ENCODE measurements around the gene ANKDD1B.
"Not testable (repeated sequence)": the region's sequence is repeated elsewhere in the genome, so short reads cannot be mapped to it uniquely, and the experiment has no call there.

The ANKDD1B gene

DNA sequence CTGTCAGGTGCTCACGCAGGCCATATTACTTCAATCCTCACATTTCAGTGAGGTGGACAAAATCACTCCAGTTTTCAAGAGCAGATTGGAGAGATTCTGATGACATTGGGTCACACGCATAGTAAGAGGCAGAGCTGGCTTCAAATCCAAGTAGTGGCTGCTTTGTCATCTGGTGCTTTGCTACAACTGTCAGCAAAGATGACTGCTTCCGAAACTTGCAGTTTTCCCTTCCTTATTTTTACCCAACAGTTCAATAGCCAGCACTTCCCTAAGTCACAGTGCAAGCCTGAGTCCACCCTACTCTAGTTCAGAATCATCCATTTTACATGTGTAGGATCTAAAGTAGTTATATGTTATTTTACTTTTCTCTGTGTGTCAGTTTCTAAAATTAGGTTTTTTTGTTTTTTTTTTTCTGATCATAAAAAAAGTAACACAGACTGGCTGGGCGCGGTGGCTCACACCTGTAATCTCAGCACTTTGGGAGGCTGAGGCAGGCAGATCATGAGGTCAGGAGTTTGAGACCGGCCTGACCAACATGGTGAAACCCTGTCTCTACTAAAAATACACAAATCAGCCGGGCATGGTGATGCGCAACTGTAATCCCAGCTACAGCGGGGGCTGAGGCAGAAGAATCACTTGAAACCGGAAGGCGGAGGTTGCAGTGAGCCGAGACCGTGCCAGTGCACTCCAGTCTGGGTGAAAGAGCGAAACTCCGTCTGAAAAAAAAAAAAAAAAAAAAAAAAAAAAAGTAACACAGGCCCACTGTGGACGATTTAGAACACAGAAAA, 49.6 kb downstream of the ANKDD1B start:
- DNase-seq (ENCODE audit: low read depth), result no peak

DNA sequence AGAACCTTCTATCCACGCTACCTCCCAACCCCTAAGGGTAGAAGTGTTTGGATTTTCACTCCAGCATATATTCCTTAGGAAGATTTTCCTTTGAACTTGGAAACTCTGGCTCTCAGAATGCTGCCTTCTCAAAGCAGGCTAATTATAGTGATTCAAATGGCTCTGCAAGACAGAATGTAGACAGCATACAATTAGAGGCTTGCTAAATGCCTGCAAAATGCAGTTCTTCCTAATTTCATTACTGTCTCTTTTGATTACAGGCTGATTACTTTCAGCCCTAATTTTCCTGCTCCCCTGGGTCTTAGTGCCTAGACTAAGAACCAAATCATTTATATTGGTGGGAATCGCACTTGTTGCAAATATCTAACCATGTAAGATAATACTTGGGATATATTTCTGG, 50.8 kb downstream of the ANKDD1B start:
- no peak for DNase-seq (ENCODE audit: low read depth)

GRCh38 chr5:75663579-75664284, 52.5 kb downstream of the ANKDD1B start:
- no peak for DNase-seq (ENCODE audit: low read depth)

- DNase-seq (ENCODE audit: low read depth), result no peak
Observed at GRCh38 chr5:75664979-75665378, 53.7 kb downstream of the ANKDD1B start.

GRCh38 chr5:75666801-75667200, 55.5 kb downstream of the ANKDD1B start:
- no peak for DNase-seq (ENCODE audit: low read depth)

GRCh38 chr5:75667586-75667985, 56.3 kb downstream of the ANKDD1B start:
- DNase-seq (ENCODE audit: low read depth), result no peak

DNA sequence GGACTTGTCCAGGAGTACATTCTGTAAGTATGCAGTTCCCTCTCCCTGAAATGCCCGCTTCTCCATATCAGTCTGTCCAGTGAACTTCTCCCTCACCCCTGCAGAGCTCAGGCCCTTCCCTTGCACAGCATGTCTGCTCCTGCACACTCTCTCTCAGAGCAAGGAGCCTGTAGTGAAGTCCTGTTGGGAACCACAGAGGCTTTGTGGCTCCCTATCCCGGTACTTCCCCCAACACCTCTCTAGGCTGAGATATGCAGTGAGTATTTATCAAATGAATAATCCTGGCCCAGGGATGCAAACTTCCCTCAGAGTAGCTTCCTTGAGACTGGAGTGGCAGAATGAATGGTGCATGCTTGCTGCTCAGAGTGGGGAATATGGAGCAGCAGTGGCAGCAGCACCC, 57.2 kb downstream of the ANKDD1B start:
- DNase-seq (ENCODE audit: low read depth), result no peak

- DNase-seq (ENCODE audit: low read depth), result no peak
Observed at GRCh38 chr5:75668977-75669689, 57.9 kb downstream of the ANKDD1B start.

GRCh38 chr5:75670577-75670976, 59.3 kb downstream of the ANKDD1B start:
- DNase-seq (ENCODE audit: low read depth), result no peak

DNA sequence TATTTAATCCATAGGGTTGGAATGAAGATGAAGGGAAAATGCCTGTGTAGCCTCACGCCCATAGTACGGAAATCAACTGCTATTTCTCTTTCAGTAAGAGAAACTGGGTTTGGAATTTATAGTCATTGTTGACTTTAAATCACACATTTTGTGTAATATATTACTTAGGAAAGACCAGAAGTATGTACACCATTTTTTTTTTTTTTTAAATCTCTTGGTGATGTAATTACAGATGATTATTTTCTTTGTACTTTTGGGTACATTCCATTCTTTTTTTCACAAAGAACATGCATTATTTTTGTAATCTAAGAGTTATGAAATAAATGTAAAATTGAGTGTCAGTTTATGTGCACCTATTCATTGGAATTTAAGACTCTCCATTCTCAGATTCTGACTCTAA, 60.3 kb downstream of the ANKDD1B start:
- DNase-seq (ENCODE audit: low read depth), result no peak

GRCh38 chr5:75672616-75673015, 61.4 kb downstream of the ANKDD1B start:
- DNase-seq (ENCODE audit: low read depth), result no peak

DNA sequence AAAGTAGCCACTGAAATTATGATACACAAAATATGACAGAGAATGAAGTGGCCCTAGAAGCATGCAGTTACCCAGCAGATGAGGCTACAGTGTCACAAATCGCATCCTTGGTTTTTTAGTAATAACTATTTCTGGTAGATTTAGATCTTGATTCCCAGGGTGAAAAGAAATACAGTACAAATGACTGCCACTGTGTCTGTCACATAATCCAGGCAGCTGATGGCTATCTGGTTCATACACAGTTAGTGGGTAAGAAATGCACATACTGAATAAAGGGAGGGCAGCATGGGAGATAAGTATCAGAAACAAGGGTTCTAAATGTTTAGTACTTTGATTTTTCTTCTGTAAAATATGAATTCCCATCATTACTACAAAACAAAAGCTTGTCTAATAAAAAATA, 64.5 kb downstream of the ANKDD1B start:
- no peak for DNase-seq (ENCODE audit: low read depth)

DNA sequence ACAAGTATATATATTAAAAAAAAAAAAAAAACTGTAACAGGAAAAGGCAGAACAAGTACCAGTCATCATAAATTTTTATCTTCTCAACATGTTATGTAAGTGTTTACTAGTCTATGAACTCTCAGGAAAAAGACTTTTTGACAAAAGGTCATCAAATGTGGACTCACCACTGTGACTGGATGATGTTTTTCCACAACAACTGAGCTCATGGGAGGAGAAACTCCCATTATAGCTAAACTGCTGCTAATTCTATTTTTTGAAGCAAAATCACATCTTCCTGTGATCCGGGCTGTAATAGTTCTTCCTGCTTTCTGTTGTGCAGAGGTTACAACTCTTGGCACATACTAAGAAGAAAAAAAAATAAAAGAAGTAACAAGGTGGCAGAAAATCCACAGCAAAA, 66.4 kb downstream of the ANKDD1B start:
- no peak for DNase-seq (ENCODE audit: low read depth)

GRCh38 chr5:75678155-75678554, 66.9 kb downstream of the ANKDD1B start:
- no peak for DNase-seq (ENCODE audit: low read depth)

GRCh38 chr5:75681125-75681830, 70.0 kb downstream of the ANKDD1B start:
- DNase-seq (ENCODE audit: low read depth), result no peak

DNA sequence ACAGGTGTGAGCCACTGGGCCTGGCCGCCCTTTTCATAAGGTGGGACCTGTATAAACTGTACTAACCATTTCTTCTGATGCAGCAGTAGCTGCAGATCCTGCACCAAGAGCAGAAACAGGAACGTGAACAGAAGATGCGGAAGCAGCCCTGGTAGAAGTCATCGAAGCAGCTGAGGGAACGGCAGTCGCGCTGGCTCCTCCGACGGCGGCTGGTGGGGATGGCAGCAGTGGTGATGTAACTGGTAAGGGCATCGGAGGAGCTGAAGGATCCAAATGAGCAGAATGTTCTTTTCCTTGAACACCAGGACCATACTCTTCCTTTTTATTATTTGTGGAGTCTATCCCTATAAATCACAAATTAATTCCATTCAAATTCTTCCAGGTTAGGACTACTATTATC, 73.9 kb downstream of the ANKDD1B start:
- no peak for DNase-seq (ENCODE audit: low read depth)

GRCh38 chr5:75686480-75686879, 75.2 kb downstream of the ANKDD1B start:
- DNase-seq (ENCODE audit: low read depth), result no peak

DNA sequence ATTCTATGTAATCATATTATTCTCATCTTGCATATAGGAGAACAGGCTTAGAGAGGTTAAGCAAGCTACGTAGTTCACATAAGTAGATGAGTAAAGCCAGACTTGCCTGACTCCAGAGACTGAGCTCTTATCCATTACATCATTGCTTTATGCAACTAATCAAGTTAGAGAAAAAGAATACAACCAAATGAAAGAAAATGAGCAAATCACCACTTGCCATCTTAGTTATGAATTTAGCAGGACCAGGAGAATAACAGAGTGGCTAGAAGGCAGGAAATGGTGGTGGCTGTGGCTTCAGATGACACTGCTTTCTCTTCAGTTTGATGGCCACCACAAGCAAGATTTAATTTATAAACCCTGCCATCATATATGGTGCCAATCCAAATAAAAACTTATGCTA, 79.4 kb downstream of the ANKDD1B start:
- no peak for DNase-seq (ENCODE audit: low read depth)

- DNase-seq (ENCODE audit: low read depth), result no peak
Observed at GRCh38 chr5:75694781-75695180, 83.5 kb downstream of the ANKDD1B start.

- DNase-seq (ENCODE audit: low read depth), result not testable (repeated sequence)
Observed at GRCh38 chr5:75695472-75696351, 84.5 kb downstream of the ANKDD1B start.

DNA sequence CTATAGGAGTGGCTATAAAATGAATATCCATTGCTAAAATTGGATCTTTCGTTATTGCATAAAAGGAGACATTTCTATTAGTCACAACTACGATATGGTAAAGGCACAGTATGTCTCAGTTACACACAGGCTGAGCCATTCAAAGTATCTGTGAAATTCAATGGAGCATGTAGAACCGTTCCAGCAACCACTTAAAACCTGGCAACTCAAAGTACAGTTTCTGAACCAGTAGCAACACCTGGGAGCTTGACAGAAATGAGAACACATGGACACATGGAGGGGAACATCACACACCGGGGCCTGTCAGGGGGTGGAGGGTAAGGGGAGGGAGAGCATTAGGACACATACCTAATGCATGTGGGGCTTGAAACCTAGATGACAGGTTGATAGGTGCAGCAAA, 90.6 kb downstream of the ANKDD1B start:
- DNase-seq (ENCODE audit: low read depth), result no peak

Measured in T follicular helper cell (primary cell).